K562 (cell line): ENCODE results near the gene UTP4. TPM values are rescaled to one million over a fixed set of nuclear protein-coding genes. Genes with fewer than 3 reads are reported as not detected.
"Not testable (repeated sequence)": the region's sequence is repeated elsewhere in the genome, so short reads cannot be mapped to it uniquely, and the experiment has no call there.

ENCODE experiments used
- ATAC-seq: fragments of 200-7000 bp; cut with Tn5 transposase; 3 replicates; pipeline ENCODE4 v1.9.1; 2020; ENCODE audit warnings: moderate library complexity
- BruUV-seq: library from RNA; stranded (reverse); fragments of 400-500 nt; replicated peaks from 2 replicates; lab custom pipeline; 2021; lab: Mats Ljungman, UMichigan
- CTCF ChIA-PET: fragments of 300-600 bp; formaldehyde crosslinking; extraction: SDS; loops from one replicate; lab custom pipeline; 2021; ENCODE audit warnings: low intra/inter-chr PET ratio; lab: Yijun Ruan, JAX
- POLR2A ChIA-PET: fragments of 300-600, 350-650 bp; sonication (Branson Sonifier 250); formaldehyde crosslinking; extraction: SDS; loops from one replicate; lab custom pipeline; 2021; ENCODE audit warnings: antibody characterized with exemption, inconsistent platforms; lab: Yijun Ruan, JAX
- DNase-seq, 4 experiments: peaks; one replicate each; pipeline versions ENCODE4 v3.0.0 to v3.0.0-alpha.2; 2011 to 2018; ENCODE audit warnings: low spot score in 3 of 4, mixed read lengths in 3 of 4; ENCODE audit errors: extremely low read depth in 1 of 4
- FAIRE-seq: peaks from 2 replicates; lab custom pipeline; 2011; peaks lifted over from hg19 to GRCh38; lab: Jason Lieb, UNC
- H2AFZ ChIP-seq: 2 replicates; pipeline ENCODE4 v1.6.0; 2011; ENCODE audit warnings: low read depth, low read length, control low read depth, inconsistent platforms
- H3K27ac ChIP-seq: fragments of 200-600 bp; 3 replicates; pipeline ENCODE4 v1.8.0; 2011; ENCODE audit warnings: low read depth, mild to moderate bottlenecking, control low read depth, inconsistent platforms, low read length, moderate library complexity, mixed read lengths; ENCODE audit errors: extremely low read depth
- H3K27me3 ChIP-seq, 2 experiments: fragments of 300-600 bp in 1 of 2; 2 replicates in 1 of 2; 3 replicates in 1 of 2; pipeline versions ENCODE4 v1.6.0 to v1.8.0; 2011; ENCODE audit warnings: inconsistent platforms in 2 of 2, low read length in 2 of 2, mild to moderate bottlenecking in 1 of 2, mixed read lengths in 1 of 2, moderate library complexity in 1 of 2; ENCODE audit not compliant: control insufficient read depth in 2 of 2, insufficient read depth in 2 of 2
- H3K36me3 ChIP-seq: fragments of 300-600 bp; 3 replicates; pipeline ENCODE4 v1.8.0; 2011; ENCODE audit warnings: mild to moderate bottlenecking, low read length, inconsistent platforms; ENCODE audit not compliant: control insufficient read depth, insufficient read depth
- H3K4me1 ChIP-seq, 2 experiments: fragments of 200-600 bp in 1 of 2; replicated peaks in 1 of 2; 2 replicates in 1 of 2; 3 replicates in 1 of 2; pipeline versions ENCODE4 v1.5.1 to v1.8.0; 2011; ENCODE audit warnings: inconsistent platforms in 2 of 2, low read length in 2 of 2, mild to moderate bottlenecking in 1 of 2, mixed read lengths in 1 of 2, moderate library complexity in 1 of 2; ENCODE audit not compliant: control insufficient read depth in 2 of 2, insufficient read depth in 2 of 2
- H3K4me2 ChIP-seq: 2 replicates; pipeline ENCODE4 v1.6.1; 2011; ENCODE audit warnings: low read length, control low read depth, inconsistent platforms, mixed read lengths; ENCODE audit not compliant: insufficient read depth
- H3K4me3 ChIP-seq: fragments of 200-600 bp; sonication (generic), shearing (Covaris generic); 2 replicates; pipeline ENCODE4 v1.5.1; 2016; ENCODE audit warnings: control low read depth, inconsistent platforms
- H3K79me2 ChIP-seq: fragments of 200-600 bp; 3 replicates; pipeline ENCODE4 v1.8.0; 2011; ENCODE audit warnings: low read length, inconsistent platforms; ENCODE audit not compliant: control insufficient read depth, insufficient read depth
- H3K9ac ChIP-seq, 2 experiments: 2 replicates each; pipeline versions ENCODE4 v1.6.0 to v1.6.1; 2011; ENCODE audit warnings: low read depth in 2 of 2, low read length in 2 of 2, control low read depth in 1 of 2, inconsistent platforms in 1 of 2, mild to moderate bottlenecking in 1 of 2, mixed read lengths in 1 of 2; ENCODE audit not compliant: insufficient read depth in 1 of 2
- H3K9me1 ChIP-seq: one replicate; pipeline ENCODE4 v1.6.0; 2011; ENCODE audit warnings: inconsistent platforms, mild to moderate bottlenecking, low read length, moderate library complexity; ENCODE audit not compliant: control insufficient read depth, insufficient read depth
- H3K9me3 ChIP-seq: replicated peaks from 2 replicates; pipeline ENCODE4 v1.5.1; 2011; ENCODE audit warnings: low read depth, low read length, inconsistent platforms; ENCODE audit not compliant: control insufficient read depth, insufficient read depth
- H4K20me1 ChIP-seq: replicated peaks from 2 replicates; pipeline ENCODE4 v1.6.1; 2011; ENCODE audit warnings: low read length, inconsistent platforms, mixed read lengths; ENCODE audit not compliant: control insufficient read depth, insufficient read depth
- WGBS: fragments of 100-300 bp; shearing (Covaris generic); methylation state at CpG from one replicate; pipeline ENCODE4 v1.1.6; 2016; ENCODE audit warnings: low coverage, mixed read lengths; ENCODE audit not compliant: insufficient coverage; ENCODE audit errors: missing lambda C conversion rate; 5-methylcytosine and 5-hydroxymethylcytosine counted together
- in situ Hi-C: fragments of 300-500 bp; cut with MboI; formaldehyde crosslinking; loops from 4 replicates; pipeline ENCODE4 v1.15.0; 2018; ENCODE audit warnings: inconsistent platforms, mixed read lengths
- intact Hi-C: fragments of 100-400 bp; cut with micrococcal nuclease; formaldehyde crosslinking; loops from 2 replicates; pipeline ENCODE4 v1.14.2; 2022
- polyA plus RNA-seq, 8 experiments: library from polyadenylated mRNA; depleted of rRNA in 4 of 8; stranded (reverse) in 5 of 8; unstranded in 3 of 8; fragments of >200 nt; fragmentation: Nextera tagmentation in 2 of 8; fragmentation: Illumina TruSeq in 1 of 8; extraction: Ambion mirVana in 2 of 8; extraction: Trizol in 1 of 8; gene quantifications; 2 replicates each; pipeline versions ENCODE4 v1.2.1 to v1.2.3, GENCODE V29; 2011 to 2014; ENCODE audit warnings: inconsistent platforms in 1 of 8, missing spikeins in 1 of 8
- total RNA-seq, 7 experiments: library from RNA; depleted of rRNA in 6 of 7; stranded (reverse); fragments of >200 nt in 6 of 7; fragmentation: Illumina TruSeq in 2 of 7; extraction: Trizol in 2 of 7; gene quantifications; 2 replicates each; pipeline versions ENCODE4 v1.2.1 to v1.2.3, GENCODE V29; 2011 to 2021; ENCODE audit warnings: low replicate concordance in 1 of 7
- TF ChIP-seq, protein P1 (sequence below): sonication (generic); formaldehyde crosslinking; IDR thresholded peaks from 2 replicates; pipeline ENCODE4 v1.8.1; 2023; ENCODE audit warnings: mild to moderate bottlenecking, missing genetic modification reagents

Gene UTP4
- total and polyA plus RNA-seq, 9 of the 15 experiments (the other 6 are each of a cell fraction or from before 2014, with no cell fraction given), result 46.1 to 203 (median 145) TPM

DNA sequence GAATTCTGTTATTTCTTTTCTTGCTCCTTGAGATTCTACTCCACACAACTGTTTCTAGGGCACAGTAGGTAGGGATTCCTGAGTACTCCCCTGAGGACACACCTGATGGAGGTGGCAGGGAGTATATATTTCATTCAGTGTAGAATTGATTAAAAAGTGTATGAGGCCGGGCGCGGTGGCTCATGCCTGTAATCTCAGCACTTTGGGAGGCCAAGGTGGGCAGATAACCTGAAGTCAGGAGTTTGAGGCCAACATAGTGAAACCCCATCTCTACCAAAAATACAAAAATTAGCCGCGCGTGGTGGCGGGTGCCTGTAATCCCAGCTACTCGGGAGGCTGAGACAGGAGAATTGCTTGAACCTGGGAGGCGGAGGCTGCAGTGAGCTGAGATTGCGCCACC, 5.6 kb upstream of the UTP4 start:
- in situ Hi-C loops, H3K27me3 ChIP-seq, H3K4me1 ChIP-seq, BruUV-seq, H2AFZ ChIP-seq, H3K9ac ChIP-seq, FAIRE-seq, H3K4me3 ChIP-seq, DNase-seq, ATAC-seq, H3K9me3 ChIP-seq, H3K27ac ChIP-seq, H4K20me1 ChIP-seq, H3K4me2 ChIP-seq, H3K9me1 ChIP-seq: not testable (repeated sequence)
- CTCF ChIA-PET, result interaction anchor here (0.5 to 1.1 kb wide), 2 partner anchors 272 to 279 kb away, joined by 3 to 4 read pairs; no protein-coding TSS in a partner anchor
- WGBS, result 97% methylated on average over 8 of the region's 10 CpGs
- peaks cover 55% of the 10 kb centered on the region for H3K36me3 ChIP-seq
- intact Hi-C loops, result loop anchor here (10.0 kb wide), 1 partner anchor 422 kb away; no protein-coding TSS in a partner anchor
- POLR2A ChIA-PET, result interaction anchor here (1.8 kb wide), 1 partner anchor 11 kb away, joined by 4 read pairs; no protein-coding TSS in a partner anchor
- TF ChIP-seq, protein P1, sequence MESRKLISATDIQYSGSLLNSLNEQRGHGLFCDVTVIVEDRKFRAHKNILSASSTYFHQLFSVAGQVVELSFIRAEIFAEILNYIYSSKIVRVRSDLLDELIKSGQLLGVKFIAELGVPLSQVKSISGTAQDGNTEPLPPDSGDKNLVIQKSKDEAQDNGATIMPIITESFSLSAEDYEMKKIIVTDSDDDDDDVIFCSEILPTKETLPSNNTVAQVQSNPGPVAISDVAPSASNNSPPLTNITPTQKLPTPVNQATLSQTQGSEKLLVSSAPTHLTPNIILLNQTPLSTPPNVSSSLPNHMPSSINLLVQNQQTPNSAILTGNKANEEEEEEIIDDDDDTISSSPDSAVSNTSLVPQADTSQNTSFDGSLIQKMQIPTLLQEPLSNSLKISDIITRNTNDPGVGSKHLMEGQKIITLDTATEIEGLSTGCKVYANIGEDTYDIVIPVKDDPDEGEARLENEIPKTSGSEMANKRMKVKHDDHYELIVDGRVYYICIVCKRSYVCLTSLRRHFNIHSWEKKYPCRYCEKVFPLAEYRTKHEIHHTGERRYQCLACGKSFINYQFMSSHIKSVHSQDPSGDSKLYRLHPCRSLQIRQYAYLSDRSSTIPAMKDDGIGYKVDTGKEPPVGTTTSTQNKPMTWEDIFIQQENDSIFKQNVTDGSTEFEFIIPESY (CRISPR knock-in tag), result peak; percentile 44; the same call in 1 of the 2 replicates
- peaks cover 73% of the 10 kb centered on the region for H3K79me2 ChIP-seq
